ENCODE measurements around the gene EN1. TPM values are rescaled to one million over a fixed set of nuclear protein-coding genes. Genes with fewer than 3 reads are reported as not detected.

Gene EN1
- total and polyA plus RNA-seq, 2 donors (not counting 3 experiments of a cell fraction or from before 2014, with no cell fraction given) = not detected

DNA sequence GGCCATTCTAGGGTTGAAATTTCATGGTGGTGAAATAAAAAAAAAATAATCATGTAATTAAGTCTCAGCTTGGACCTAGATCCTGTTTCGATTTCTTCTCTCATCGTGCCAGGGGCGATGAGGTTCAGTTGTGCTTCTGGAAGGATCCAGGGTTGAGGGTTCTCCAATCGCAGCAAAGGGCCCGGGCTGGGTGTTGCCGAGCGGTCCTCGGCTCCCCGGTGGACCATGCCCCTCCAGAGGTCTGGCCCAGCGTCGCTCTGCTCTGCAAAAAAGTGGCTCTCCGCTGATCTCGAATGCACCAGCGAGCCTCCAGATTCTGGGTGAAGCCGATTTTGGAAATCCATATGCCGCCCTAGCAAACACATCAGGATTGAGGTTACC lies 39.0 kb downstream of the EN1 start:
- dilution Hi-C loops (cut with MboI; ENCODE audit: extremely low pct_ligation_motif_present, low sequenced_read_pairs) (no loop called here), intact Hi-C loops (cut with micrococcal nuclease) (no loop called here)
- FAIRE-seq (no peak), DNase-seq (ENCODE audit: low read depth, low spot score) (no peak)
- H3K27ac ChIP-seq (ENCODE audit: insufficient read depth, low read depth, low read length) = no peak overlapping the region
- H3K4me1 ChIP-seq (ENCODE audit: control insufficient read depth, extremely low read depth, insufficient read depth, low read length) = no peaks in the 10 kb centered on the region
- H4K20me1 ChIP-seq (replicated peaks; ENCODE audit: control insufficient read depth, extremely low read depth, insufficient read depth, low read length) = no peaks in the 10 kb centered on the region
- H3K9me1 ChIP-seq (replicated peaks; ENCODE audit: control insufficient read depth, extremely low read depth, insufficient read depth, low read length) = no peaks in the 10 kb centered on the region
- TF ChIP-seq, protein P1, sequence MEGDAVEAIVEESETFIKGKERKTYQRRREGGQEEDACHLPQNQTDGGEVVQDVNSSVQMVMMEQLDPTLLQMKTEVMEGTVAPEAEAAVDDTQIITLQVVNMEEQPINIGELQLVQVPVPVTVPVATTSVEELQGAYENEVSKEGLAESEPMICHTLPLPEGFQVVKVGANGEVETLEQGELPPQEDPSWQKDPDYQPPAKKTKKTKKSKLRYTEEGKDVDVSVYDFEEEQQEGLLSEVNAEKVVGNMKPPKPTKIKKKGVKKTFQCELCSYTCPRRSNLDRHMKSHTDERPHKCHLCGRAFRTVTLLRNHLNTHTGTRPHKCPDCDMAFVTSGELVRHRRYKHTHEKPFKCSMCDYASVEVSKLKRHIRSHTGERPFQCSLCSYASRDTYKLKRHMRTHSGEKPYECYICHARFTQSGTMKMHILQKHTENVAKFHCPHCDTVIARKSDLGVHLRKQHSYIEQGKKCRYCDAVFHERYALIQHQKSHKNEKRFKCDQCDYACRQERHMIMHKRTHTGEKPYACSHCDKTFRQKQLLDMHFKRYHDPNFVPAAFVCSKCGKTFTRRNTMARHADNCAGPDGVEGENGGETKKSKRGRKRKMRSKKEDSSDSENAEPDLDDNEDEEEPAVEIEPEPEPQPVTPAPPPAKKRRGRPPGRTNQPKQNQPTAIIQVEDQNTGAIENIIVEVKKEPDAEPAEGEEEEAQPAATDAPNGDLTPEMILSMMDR (IDR thresholded peaks at IDR 0.05; ENCODE audit: extremely low read depth in 1 of 2, insufficient read depth in 1 of 2, low read depth in 1 of 2, low read length in 2 of 2) = no peak
- TF ChIP-seq FOS (IDR thresholded peaks at IDR 0.05; ENCODE audit: borderline replicate concordance, insufficient read depth, low read length) (no peak), GATA2 (IDR thresholded peaks at IDR 0.05; ENCODE audit: insufficient read depth, insufficient read length, low read depth, low read length) (no peak), POLR2A (IDR thresholded peaks at IDR 0.05; ENCODE audit: low read depth, low read length) (no peak), JUN (IDR thresholded peaks at IDR 0.05; ENCODE audit: borderline replicate concordance, insufficient read depth, insufficient read length, low read depth) (no peak), POLR2AphosphoS5 (IDR thresholded peaks at IDR 0.05; ENCODE audit: insufficient read depth, low read depth, low read length) (no peak), MYC (IDR thresholded peaks at IDR 0.05; ENCODE audit: low read depth, low read length) (no peak), EZH2 (IDR thresholded peaks at IDR 0.05; ENCODE audit: borderline replicate concordance, low read depth, low read length, severe bottlenecking) (no peak)
- TF ChIP-seq, protein P2, sequence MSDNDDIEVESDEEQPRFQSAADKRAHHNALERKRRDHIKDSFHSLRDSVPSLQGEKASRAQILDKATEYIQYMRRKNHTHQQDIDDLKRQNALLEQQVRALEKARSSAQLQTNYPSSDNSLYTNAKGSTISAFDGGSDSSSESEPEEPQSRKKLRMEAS (IDR thresholded peaks at IDR 0.05; ENCODE audit: insufficient read depth, insufficient read length) = no peak
- H3K79me2 ChIP-seq (ENCODE audit: control insufficient read depth, insufficient read depth, low read length) = no peaks in the 10 kb centered on the region
- POLR2A ChIA-PET = no interaction called here
- peaks cover 2 to 17% of the 10 kb centered on the region in 2 experiments for H3K27me3 ChIP-seq (ENCODE audit: control insufficient read depth in 2 of 2, insufficient read depth in 2 of 2, low read length in 2 of 2)
- H3K4me3 ChIP-seq (replicated peaks in 1 of 3; ENCODE audit: insufficient read depth in 1 of 3, low read depth in 1 of 3, low read length in 3 of 3) = no peak overlapping the region
- H2AFZ ChIP-seq (ENCODE audit: low read depth, low read length) = no peak overlapping the region
- BruUV-seq (replicated peaks) = no TSS peak
- no peaks in the 10 kb centered on the region for H3K9me3 ChIP-seq (replicated peaks; ENCODE audit: control insufficient read depth, insufficient read depth, low read length)
- no peak overlapping the region for H3K9ac ChIP-seq (replicated peaks; ENCODE audit: extremely low read depth, insufficient read depth, low read length)
- no peak overlapping the region for H3K4me2 ChIP-seq (ENCODE audit: insufficient read depth, low read length)
- CTCF ChIA-PET = no interaction called here
- no peaks in the 10 kb centered on the region for H3K36me3 ChIP-seq (ENCODE audit: control insufficient read depth in 2 of 2, extremely low read depth in 1 of 2, insufficient read depth in 2 of 2, low read length in 2 of 2)

All from endothelial cell of umbilical vein (primary cell).